Stimulated activated naive CD8-positive, alpha-beta T cell treated with anti-CD3 and anti-CD28 coated beads, Interleukin-15, amount 100 ng/mL, for 72 hours (primary cell): Measurements from ENCODE around the gene DEF6.

Experiments used
- ATAC-seq: fragments of 150-1000 bp; cut with Tn5 transposase; 2 replicates; pipeline ENCODE4 v1.10.0; 2021; ENCODE audit warnings: mild to moderate bottlenecking, moderate library complexity
- DNase-seq, 2 donors: peaks; one replicate each; pipeline ENCODE4 v3.0.0; 2021 to 2022
- H3K27ac Mint-ChIP-seq, 2 donors: one replicate each; pipeline ENCODE4 v1.8.0; 2022; ENCODE audit warnings: mild to moderate bottlenecking in 2 of 2, mixed read lengths in 2 of 2, moderate library complexity in 2 of 2
- H3K27me3 Mint-ChIP-seq: one replicate; pipeline ENCODE4 v1.8.0; 2022; ENCODE audit warnings: mixed read lengths
- H3K4me1 Mint-ChIP-seq: one replicate; pipeline ENCODE4 v1.8.0; 2022; ENCODE audit warnings: mild to moderate bottlenecking, mixed read lengths
- H3K4me3 Mint-ChIP-seq, 2 donors: one replicate each; pipeline ENCODE4 v1.8.0; 2022; ENCODE audit warnings: mild to moderate bottlenecking in 2 of 2, mixed read lengths in 2 of 2, moderate library complexity in 1 of 2
- H3K9me3 Mint-ChIP-seq, 2 donors: one replicate each; pipeline ENCODE4 v1.8.0; 2022; ENCODE audit warnings: mixed read lengths in 2 of 2

The DEF6 gene

DNA sequence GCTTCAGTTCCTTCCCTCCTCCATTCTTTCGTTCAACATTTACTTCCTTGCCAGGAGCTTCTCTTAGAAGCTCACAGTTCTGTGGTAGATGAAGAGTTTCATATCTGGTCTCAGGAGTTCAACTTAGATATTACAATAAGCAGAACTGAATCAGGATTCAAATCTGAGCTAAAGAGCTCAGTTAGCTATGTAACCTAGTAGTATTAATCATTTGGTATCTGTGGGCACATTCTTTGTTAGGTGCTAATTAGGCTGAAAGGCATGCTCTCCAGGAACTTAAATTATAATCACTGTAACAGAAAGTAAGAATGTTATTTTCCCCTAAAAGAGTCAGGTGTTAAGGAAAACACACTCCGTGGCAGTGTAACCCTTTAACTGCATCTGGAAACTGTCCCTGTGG lies 29.7 kb upstream of the DEF6 start:
- Mint-ChIP-seq H3K27me3 (no peaks in the 10 kb centered on the region), H3K4me1 (peaks cover 27% of the 10 kb centered on the region), H3K4me3 (no peak overlapping the region), H3K9me3 (no peaks in the 10 kb centered on the region), H3K27ac (no peak overlapping the region)
- DNase-seq = no peak
- no peak for ATAC-seq

DNA sequence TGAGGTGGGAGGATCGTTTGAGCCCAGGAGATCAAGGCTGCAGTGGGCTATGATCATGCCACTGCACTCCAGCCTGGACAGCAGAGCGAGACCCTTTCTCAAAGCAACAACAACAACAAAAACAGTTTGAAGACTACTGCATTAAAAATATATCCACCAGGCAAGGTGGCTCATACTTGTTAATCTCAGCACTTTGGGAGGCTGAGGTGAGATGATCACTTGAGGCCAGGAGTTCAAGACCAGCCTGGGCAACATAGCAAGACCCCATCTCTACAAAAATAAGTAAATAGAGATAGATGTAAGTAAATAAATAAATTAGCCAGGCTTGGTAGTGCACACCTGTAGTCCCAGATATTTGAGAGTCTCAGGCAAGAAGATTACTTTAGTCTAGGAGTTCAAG lies 25.6 kb upstream of the DEF6 start:
- Mint-ChIP-seq H3K27ac (no peak overlapping the region), H3K4me3 (no peak overlapping the region), H3K4me1 (peaks cover 16% of the 10 kb centered on the region), H3K27me3 (no peaks in the 10 kb centered on the region), H3K9me3 (no peaks in the 10 kb centered on the region)
- DNase-seq = no peak
- ATAC-seq = no peak

DNA sequence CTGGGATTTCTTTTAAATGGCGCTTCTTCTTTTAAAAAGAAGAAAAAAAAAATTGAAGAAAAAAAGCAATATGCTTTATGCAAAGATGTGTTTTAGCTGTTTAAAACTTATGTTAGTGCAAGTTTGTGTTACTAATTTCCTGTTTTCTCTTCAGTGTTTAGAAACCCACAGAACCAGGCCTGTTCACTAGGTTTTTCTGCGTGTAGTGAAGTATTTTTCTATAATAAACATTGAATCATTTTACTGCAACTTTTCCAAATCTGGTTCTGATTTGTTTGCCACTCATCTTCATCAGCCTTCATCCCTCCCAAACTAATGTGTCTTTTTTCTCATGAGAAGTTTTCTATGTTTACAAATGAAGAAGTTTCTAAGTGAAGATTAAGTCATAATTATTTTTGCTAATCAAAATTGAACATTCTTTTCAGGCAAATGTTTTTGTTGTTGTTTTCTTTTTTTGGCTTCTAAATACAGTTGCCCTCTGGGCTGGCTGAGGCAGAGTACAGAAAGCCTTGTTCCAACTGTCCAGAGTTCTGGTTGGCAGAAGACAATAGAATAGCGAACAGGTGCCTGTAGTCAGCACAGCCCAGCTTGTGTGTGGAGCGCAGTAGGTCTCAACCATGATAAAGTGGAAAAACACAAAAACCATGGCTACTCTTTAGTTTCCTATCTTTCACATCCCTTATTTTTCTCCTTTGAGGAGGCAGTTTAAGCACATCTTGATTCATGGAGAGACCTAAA lies 23.6 kb upstream of the DEF6 start:
- Mint-ChIP-seq H3K9me3 (no peaks in the 10 kb centered on the region), H3K4me3 (no peak overlapping the region), H3K4me1 (peaks cover 11% of the 10 kb centered on the region), H3K27me3 (no peaks in the 10 kb centered on the region), H3K27ac (no peak overlapping the region)
- no peak for ATAC-seq
- DNase-seq = no peak

DNA sequence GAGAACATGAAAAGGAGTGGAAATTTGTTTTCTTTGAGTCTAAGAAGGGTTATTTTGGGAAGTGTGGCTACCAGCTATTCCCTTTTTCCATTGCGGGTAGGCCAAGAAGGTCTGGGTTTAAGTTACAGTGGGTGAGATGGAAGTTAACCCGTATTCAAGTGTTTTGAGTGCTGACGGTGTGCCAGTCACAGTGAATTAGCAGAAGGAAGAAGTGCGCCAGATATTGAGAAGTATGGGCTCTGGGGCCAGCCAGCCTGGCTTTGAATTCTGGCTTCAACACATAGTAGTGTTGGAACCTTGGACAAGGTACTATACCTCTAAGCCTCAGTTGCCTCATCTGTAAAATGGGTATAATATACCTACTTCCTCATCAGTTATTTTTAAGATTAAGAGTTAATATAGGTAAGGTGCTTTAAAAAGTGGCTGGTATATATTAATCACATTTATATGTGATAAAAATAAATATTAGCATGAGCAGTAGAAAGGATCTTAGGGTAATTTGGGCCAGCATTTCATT lies 21.8 kb upstream of the DEF6 start:
- Mint-ChIP-seq H3K9me3 (no peaks in the 10 kb centered on the region), H3K27me3 (no peaks in the 10 kb centered on the region), H3K27ac (no peak overlapping the region), H3K4me3 (no peak overlapping the region), H3K4me1 (peaks cover 11% of the 10 kb centered on the region)
- DNase-seq (no peak), ATAC-seq (no peak)

DNA sequence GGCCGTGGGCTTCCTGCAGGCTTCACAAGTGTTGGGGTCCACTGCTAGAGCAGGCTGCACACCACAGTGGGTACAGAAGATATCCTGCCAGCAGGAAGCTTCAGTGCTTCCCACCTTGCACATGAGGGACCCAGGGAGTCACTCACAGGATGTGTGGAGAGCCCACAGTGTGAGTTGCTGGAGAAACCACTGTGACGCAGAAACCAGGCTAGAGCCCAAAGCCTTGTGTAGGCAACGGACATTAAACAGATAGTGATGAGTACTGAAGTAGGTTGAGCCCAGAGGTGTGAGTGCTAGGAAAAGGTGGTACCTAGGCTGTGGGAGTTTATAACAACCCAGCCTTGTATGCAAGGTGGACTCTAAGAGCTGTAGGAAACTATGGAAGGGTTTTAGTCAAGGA lies 18.9 kb upstream of the DEF6 start:
- Mint-ChIP-seq H3K4me1 (peaks cover 11% of the 10 kb centered on the region), H3K9me3 (no peaks in the 10 kb centered on the region), H3K27ac (no peak overlapping the region), H3K27me3 (no peaks in the 10 kb centered on the region), H3K4me3 (no peak overlapping the region)
- ATAC-seq (no peak), DNase-seq (no peak)

DNA sequence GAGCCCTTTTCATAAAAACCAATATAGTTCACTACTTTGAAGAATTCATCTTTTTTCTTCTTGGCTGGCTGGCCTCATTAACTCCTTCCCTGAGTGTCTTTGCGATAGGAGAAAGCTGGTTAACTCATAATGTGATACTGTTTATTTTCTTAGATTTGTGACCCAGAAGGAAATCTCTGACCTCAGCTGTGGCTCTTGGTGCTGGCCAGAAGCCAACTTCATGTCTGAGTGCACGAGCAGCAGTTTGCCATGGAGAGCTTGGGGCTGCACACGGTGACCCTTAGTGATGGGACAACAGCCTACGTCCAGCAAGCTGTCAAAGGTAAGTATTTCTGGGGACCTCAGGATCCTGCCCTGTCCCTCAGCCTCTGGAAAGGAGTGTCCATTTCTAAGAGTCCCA lies 16.7 kb upstream of the DEF6 start:
- no peak for ATAC-seq
- Mint-ChIP-seq H3K4me1 (no peaks in the 10 kb centered on the region), H3K27ac (no peak overlapping the region), H3K9me3 (no peaks in the 10 kb centered on the region), H3K4me3 (no peak overlapping the region), H3K27me3 (no peaks in the 10 kb centered on the region)
- DNase-seq = no peak

DNA sequence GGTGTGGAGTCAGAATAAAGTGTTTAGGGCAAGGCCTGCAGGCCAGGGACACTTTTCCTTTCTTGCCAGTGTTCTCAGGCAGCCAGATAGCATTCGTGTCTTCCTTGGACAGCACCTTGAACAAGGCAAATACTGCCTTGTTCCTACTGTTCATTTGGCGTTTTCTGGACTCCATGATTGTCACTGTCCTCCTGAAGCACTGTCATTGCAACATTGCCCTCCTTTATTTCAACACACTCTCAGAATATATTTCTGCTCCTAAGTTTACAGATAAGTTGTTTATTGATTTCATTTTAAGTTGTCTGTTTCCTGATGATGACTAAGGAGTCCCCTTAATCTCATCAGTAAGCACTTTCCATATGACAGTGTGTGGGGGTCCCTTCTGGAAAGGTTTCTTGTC lies 15.1 kb upstream of the DEF6 start:
- H3K27ac Mint-ChIP-seq = no peak overlapping the region

DNA sequence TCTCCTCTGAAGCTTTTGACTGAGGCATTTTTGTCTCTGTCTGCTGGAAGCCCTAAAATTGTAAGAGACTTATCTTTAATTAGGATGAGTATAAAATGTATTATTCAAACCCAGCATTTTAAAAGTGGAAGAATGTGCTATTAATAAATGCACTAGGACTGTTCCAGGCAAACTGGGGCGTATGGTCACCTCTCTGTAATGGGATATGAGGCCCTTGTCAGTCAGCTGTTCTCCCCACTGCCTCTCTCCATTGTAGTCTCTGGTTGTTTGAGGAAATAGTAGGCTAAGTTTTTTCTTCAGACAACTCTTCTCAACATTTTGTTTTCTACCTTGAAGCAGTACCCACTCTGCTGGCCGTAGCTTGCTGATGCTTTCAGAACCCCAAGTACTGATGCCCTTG lies 14.3 kb upstream of the DEF6 start:
- no peaks in the 10 kb centered on the region for H3K4me1 Mint-ChIP-seq
- ATAC-seq = no peak
- no peaks in the 10 kb centered on the region for H3K9me3 Mint-ChIP-seq
- DNase-seq = no peak
- H3K27ac Mint-ChIP-seq = peak overlapping the region in 1 of 2 donors; percentile 17
- no peaks in the 10 kb centered on the region for H3K27me3 Mint-ChIP-seq
- H3K4me3 Mint-ChIP-seq = no peak overlapping the region

More for the DNA sequence above, 15.1 kb upstream of the DEF6 start:
- Mint-ChIP-seq H3K9me3 (no peaks in the 10 kb centered on the region), H3K4me3 (no peak overlapping the region), H3K27me3 (no peaks in the 10 kb centered on the region), H3K4me1 (no peaks in the 10 kb centered on the region)
- ATAC-seq (no peak), DNase-seq (no peak)

DNA sequence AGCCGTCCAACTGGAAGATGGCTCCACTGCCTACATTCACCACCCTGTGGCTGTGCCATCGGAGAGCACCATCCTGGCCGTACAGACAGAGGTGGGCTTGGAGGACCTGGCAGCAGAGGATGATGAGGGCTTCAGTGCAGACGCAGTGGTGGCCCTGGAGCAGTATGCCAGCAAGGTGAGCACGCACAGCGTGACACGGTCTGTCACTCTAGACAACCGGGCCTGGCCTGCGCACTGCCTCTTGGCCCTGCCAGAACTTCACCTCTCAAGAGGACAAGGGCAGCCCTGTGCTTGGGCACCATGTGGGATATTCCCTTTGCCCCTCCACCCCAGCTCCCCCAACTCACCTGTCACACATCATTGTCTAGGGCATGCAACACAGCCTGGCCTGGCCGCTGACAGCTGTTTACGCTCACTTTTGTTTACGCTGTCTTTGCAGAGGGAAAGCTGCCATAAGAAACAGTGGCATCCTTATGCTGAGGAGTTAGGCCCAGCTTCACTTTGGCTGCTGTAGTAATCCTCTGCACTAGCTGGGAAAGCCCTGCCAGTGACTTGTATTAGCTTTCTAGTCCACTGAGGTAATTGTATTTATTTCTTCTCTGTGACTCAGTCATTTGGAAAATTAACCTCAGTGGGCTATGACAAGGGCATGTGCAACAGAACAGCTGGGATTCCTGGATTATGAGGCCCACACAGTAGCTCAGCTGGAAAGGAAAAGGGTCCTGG lies 9.8 kb upstream of the DEF6 start:
- H3K27ac Mint-ChIP-seq = peak overlapping the region in 1 of 2 donors; percentile 81
- no peaks in the 10 kb centered on the region for H3K4me1 Mint-ChIP-seq
- H3K4me3 Mint-ChIP-seq = no peak overlapping the region
- H3K27me3 Mint-ChIP-seq = no peaks in the 10 kb centered on the region
- H3K9me3 Mint-ChIP-seq = no peaks in the 10 kb centered on the region
- ATAC-seq = no peak
- DNase-seq = no peak

DNA sequence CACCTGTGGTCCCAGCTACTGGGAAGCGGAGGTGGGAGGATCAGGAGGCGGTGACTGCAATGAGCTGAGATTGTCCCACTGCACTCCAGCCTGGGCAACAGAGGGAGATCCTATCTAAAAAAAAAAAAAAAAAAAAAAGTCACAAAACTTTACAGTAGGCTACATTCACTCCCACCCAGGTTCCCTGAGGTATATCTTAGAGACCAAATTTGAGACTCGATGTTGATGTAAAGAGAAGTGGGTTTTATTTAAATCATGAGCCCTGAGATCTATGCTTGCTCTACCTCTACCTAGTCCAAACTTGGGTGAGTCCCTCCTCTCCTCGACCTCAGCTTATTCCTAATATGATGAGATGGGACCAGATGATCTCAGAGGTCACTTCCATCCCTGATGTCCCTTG lies 8.8 kb upstream of the DEF6 start:
- no peaks in the 10 kb centered on the region for H3K4me1 Mint-ChIP-seq
- H3K27ac Mint-ChIP-seq = no peak overlapping the region
- no peak overlapping the region for H3K4me3 Mint-ChIP-seq
- no peaks in the 10 kb centered on the region for H3K9me3 Mint-ChIP-seq
- DNase-seq (no peak), ATAC-seq (no peak)
- H3K27me3 Mint-ChIP-seq = no peaks in the 10 kb centered on the region

DNA sequence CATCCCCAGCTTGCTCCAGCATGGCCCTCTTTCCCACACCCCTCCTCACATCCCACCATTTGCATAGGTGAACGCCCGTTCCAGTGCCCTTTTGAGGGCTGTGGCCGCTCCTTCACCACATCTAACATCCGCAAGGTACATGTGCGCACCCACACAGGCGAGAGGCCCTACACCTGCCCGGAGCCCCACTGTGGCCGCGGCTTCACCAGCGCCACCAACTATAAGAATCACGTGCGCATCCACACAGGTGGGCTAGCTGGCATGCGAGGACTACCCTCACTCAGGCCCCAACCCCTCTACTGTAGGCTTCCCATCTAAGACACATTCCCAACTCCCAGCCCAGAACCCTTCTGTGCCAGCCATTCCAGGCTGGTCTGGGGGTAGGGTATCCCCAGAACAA lies 6.1 kb upstream of the DEF6 start:
- Mint-ChIP-seq H3K27ac (peak overlapping the region in 1 of 2 donors; percentile 76), H3K4me3 (no peak overlapping the region), H3K9me3 (no peaks in the 10 kb centered on the region), H3K4me1 (peaks cover 9% of the 10 kb centered on the region), H3K27me3 (no peaks in the 10 kb centered on the region)
- DNase-seq (no peak), ATAC-seq (no peak)

DNA sequence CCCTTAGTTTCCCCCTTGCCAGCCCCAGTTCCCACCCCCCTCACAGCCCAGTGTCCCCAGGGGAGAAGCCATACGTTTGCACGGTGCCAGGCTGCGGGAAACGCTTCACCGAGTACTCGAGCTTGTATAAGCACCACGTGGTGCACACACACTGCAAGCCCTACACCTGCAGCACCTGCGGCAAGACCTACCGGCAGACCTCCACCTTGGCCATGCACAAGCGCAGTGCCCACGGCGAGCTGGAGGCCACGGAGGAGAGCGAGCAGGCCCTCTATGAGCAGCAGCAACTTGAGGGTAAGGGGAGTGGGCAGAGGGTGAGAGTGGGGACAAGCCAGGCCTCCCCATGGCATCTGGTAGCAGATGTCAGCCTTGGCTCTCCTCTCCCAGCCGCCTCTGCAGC lies 5.1 kb upstream of the DEF6 start:
- ATAC-seq = no peak
- no peak overlapping the region for H3K27ac Mint-ChIP-seq
- H3K4me1 Mint-ChIP-seq = peaks cover 19% of the 10 kb centered on the region
- H3K9me3 Mint-ChIP-seq = no peaks in the 10 kb centered on the region
- no peak for DNase-seq
- no peaks in the 10 kb centered on the region for H3K27me3 Mint-ChIP-seq
- no peak overlapping the region for H3K4me3 Mint-ChIP-seq

DNA sequence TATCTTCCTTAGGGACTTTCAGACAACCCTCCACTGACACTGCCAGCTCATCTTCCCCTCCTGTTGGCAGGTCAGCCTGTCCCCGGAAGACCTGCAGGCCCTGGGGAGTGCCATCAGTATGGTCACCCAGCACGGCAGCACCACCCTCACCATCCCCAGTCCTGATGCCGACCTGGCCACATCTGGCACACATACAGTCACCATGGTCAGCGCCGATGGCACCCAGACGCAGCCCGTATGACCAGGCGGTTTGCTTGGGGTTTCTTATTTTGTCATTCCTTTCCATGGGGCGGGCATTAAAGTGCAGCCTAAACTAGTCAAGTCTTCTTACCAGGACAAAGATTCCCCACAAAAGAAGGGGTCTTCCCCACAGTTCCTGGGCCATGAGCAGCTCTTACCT lies 3.9 kb upstream of the DEF6 start:
- ATAC-seq = no peak
- H3K4me3 Mint-ChIP-seq = no peak overlapping the region

DNA sequence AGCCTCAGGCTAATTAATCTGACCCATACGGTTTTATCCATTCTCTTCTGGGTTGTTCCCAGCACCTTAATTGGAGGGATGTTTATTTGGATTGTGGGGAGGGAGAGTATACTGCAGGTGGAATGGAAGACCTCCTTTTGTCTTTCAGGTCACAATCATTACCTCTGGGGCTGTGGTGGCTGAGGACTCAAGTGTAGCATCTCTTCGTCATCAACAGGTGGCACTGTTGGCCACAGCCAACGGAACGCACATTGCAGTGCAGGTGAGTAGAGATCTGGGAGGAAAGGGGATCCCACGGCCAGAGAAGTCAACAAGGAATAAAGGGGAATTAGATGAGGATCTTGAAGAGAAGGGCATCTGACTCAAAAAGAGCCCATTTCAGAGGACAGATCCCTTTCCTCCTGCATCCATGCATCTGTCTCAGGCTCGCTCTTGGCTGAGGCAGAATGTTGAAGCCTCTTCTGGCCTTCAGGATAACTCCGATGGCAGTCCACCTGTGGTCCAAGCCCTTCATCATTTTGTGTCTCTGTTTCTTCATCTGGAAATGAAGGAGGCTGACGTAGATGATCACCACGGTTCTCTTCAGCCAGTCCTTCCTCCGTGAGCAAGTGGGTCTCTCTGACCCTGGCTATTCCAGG lies 3.2 kb upstream of the DEF6 start:
- Mint-ChIP-seq H3K27me3 (no peaks in the 10 kb centered on the region), H3K4me3 (no peak overlapping the region), H3K9me3 (no peaks in the 10 kb centered on the region), H3K4me1 (peaks cover 24% of the 10 kb centered on the region), H3K27ac (no peak overlapping the region)
- peak; percentile 29 to 43 for DNase-seq
- no peak for ATAC-seq

More for the DNA sequence above, 3.9 kb upstream of the DEF6 start:
- no peak overlapping the region for H3K27ac Mint-ChIP-seq
- no peaks in the 10 kb centered on the region for H3K9me3 Mint-ChIP-seq
- no peak for DNase-seq
- H3K27me3 Mint-ChIP-seq = no peaks in the 10 kb centered on the region
- peaks cover 21% of the 10 kb centered on the region for H3K4me1 Mint-ChIP-seq

DNA sequence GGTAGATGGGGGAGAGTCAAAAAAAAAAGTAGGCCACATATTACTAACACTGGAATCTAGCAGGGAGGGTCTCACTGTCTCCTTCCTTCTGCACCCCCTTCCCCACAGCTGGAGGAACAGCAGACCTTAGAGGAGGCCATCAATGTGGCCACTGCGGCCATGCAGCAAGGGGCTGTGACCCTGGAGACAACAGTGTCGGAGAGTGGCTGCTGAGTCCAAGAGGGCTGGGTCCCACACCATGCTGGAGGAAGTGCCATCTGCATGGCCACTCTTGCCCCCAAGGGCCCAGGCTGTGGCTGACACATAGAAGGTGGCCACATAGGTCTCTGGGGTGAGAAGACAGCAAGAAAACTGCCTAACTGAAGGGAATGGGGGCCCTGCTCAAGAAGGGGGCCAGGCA lies 2.6 kb upstream of the DEF6 start:
- no peaks in the 10 kb centered on the region for H3K9me3 Mint-ChIP-seq
- H3K27ac Mint-ChIP-seq = no peak overlapping the region
- no peak overlapping the region for H3K4me3 Mint-ChIP-seq
- peaks cover 30% of the 10 kb centered on the region for H3K4me1 Mint-ChIP-seq
- ATAC-seq (no peak), DNase-seq (no peak)
- no peaks in the 10 kb centered on the region for H3K27me3 Mint-ChIP-seq
